DOHH2 (cell line): ENCODE measurements around the gene CDK14.
"Not testable (repeated sequence)": the region's sequence is repeated elsewhere in the genome, so short reads cannot be mapped to it uniquely, and the experiment has no call there.

Experiments
- CTCF ChIP-seq: fragments of 200-600 bp; sonication (generic); IDR thresholded peaks from one replicate; pipeline ENCODE4 v1.5.1; 2014; ENCODE audit warnings: antibody characterized with exemption, mild to moderate bottlenecking, low read depth, low read length; ENCODE audit not compliant: poor library complexity, severe bottlenecking
- EZH2phosphoT487 ChIP-seq: fragments of 200-600 bp; sonication (generic); IDR thresholded peaks from 2 replicates; pipeline ENCODE4 v1.6.1; 2017; ENCODE audit warnings: borderline replicate concordance, mild to moderate bottlenecking, antibody characterized with exemption, low read length, moderate library complexity, mixed read lengths

GRCh38 chr7:90815552-90815951, 219.4 kb downstream of the CDK14 start:
- not testable (repeated sequence) for TF ChIP-seq CTCF, EZH2phosphoT487
